NCI-H2196 (cell line): ENCODE measurements around the gene EPAS1.

Experiments
- DNase-seq: peaks from one replicate; lab custom pipeline; 2025; ENCODE audit not compliant: unreplicated experiment; lab: John Stamatoyannopoulos, UW

Gene EPAS1

DNA sequence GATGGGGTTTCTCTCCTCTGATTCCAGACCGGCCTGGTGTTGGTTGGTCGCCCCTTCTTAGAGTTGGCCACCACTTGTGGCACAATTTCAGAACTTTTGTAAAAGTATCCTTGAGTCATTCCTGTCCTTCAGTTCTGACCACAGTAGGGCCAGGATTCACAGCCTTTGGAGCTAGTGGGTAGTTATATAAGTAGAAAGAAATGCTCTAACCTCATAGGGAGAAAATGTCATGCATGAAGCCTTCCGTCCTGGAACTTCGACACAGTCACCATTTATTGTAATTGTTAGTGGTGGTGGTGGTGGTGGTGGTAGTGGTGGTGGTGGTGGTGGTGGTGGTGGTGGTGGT, 65.4 kb downstream of the EPAS1 start:
- no peak for DNase-seq

DNA sequence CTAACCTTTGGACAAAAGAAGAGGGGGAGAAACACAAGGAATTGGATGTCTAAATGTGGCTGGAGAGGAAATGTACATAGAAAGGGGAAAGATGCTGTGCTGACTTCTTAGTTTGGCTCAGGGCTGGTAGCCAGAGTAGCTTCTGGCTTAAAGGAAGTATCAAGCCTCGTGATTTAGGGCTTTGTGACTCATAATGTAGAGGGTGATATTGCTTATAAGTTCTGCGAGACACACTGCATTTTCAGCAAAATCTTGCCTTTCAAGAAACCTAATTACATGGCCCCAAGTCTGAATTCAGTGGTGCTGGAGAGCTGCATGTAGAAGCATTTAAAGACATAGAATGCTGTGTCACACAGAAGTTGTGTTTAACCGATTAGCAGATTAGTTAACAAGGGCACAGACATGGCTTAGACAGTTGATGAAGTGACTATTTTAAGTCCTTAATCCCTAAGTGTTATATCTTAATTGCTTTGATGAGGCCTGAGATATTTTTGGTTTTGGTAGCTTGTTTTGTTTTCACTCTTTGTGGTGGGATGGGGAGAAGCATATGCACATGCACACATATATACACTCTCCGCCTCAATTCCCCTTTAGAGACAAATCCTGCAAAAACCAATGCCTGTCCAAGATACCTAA, 66.4 kb downstream of the EPAS1 start:
- DNase-seq: no peak

DNA sequence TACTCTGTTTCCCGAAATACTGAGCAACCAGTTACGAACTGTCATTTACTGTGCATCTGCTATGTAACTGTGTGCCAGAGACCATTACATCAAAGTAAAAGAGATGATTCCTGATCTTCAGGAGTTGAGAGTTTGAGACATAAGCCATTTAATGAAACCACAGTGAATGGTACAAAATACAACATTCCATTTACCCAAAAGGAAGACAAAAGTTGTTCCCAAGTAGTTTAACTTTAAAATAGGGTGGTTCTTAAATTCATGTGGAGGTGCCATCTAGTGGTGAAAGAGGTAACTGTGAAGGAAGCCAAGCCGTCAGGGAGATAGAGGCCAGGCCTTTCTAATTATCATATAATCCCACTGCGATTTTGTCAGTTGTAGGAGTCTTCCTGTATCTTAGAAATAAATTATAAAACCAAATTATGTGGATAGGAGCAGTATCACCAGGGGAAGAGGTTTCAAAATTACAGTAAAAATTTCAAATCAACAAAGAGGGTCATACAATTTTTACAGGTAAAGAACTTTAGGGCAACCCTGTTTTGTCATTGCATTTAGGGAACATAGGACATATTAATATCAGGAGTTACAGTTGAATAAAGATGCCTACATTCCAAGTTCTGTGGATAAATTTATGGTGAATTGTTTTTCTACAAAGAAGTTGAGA, 67.7 kb downstream of the EPAS1 start:
- peak; percentile 67 for DNase-seq

DNA sequence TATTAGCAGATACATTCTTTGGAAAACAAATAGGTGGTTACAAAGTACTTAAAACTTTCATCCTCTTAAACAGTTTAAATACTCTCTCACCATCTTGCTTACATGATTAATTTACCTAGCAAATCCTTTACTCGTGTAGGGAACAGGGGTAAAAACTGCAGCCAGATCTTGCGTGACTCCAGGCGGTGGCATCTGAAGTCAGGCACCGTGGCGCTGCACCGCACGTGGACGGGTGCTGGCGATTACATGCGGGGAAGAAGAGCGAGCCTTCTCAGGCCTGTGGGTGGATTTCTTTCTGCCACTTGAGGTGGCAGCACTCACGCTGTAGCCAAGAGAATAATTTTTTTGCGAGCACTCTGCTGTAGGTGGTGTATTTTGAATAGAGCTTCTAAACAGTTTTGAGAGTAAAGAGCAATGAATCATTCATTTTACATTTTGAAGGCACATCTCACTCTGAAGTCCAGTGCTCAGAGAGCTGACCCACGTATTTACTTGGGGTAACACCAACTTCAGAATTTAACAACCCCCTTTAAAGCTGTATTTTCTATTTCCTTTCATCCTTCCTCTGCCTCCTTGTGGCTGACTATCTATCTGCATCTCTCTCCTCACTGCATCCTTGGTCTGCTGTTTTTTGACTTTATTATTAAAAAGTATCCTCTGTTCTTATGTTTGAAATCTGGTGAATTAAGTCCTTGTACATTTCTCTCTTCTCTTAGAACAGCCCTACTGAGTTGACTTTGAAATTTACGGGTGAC, 68.9 kb downstream of the EPAS1 start:
- no peak for DNase-seq

DNA sequence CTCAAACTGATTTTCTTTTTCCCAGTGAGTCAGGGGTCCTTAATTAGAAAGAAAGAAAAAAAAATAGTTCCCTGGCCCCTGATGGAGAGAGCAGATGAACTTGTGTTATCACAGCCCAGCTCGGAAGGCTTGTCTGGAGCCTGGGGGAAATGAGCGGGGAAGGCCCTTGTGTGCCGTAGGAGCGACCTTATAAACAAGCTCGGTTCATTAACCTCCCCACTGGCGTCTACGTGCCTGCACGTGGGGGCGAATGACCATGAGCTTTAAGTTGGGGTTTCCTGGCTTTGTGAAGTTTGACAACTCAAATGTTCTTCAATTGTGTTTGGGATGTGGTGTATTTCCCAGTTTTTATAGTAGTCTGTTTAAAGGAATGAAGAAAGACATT, 69.5 kb downstream of the EPAS1 start:
- no peak for DNase-seq

DNA sequence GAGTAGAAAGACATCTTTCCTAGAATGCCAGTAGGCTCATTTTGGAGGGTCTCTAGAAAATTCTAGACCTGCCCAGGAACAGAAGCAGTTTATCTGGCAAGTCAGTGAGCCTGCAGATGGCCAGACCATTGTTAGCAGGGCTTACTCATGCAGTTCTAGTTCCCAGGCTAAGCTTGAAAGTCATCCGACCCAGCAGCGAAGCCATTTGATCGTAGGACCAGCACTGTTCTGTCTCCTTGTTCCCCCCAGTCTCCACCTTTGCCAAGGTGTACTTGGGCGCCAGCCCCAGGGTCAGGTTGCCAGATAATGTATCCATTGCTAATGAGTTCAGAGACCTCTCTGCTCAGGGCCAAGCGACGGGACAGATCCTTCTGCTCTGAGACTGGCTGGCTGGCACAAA, 70.1 kb downstream of the EPAS1 start:
- DNase-seq: no peak

DNA sequence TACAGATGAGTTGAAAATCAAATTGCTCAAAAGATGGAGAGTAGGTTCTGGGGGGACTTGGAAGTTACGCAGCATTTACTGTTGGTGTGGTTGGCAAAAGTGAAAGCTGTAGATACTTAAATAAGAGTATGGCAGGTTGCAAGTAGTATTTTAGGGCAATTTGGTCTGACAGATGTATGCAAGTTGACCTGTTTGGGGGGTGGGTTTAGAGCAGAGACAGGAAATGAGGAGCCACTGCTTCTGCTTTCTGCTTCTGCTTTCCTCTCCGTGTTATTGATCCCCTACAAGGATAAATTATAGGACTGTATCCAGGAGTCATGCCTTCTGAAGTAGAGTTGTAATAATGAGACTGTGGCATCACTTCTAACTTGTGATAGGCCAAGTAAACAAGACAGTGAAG, 71.2 kb downstream of the EPAS1 start:
- DNase-seq: no peak

DNA sequence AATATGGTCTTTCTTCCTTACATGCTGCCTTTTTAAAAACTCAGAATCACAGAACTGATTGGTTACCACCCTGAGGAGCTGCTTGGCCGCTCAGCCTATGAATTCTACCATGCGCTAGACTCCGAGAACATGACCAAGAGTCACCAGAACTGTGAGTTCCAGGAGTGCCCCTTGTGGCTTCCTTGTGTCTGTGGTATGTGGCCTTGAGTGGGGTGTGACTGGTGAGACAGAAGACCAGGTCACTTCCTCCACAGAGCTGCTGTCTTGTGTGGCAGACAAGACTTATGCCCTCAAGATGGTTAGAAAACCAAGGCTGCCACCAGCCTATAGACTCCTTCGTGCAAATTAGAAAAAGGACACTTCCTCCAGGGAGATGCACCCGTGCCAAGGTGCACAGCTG, 72.6 kb downstream of the EPAS1 start:
- DNase-seq: no peak

DNA sequence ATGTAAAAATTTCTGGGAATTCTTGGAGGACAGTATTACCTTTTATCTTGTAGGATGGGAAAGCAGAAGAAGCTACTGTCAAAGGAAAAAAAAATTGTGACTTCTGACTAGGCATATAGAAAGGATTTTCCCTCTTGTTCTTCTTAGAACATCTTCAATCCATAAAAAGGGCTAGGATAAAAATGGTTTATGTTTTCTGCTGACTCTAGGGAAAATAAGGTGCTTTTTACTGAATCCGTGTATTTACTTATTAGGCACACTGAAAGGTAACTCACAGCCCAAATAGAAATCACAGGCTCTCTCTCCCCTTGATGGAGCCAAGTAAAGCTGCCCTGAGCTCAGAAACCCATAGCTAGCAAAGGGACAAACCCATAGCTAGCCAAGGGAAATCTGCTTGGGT, 74.6 kb downstream of the EPAS1 start:
- DNase-seq: no peak

DNA sequence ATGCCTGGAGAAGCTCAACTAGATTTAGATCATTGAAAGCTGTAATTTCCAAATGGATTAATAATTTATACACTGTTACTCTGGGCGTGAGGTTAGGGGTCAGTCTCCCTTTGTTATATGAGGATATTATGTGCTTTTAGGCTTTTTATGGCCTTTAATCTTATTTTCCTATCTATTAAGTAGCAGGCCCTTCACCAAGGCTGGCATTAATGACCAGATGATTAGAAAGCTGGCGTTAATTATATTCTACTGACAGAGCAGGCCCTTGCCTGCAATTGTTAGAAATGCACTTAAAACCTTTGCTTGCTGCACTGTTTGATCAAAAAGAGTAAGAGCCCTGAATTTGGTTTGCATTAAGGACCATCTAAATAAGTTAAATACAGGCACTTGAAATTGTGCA, 75.3 kb downstream of the EPAS1 start:
- DNase-seq: no peak

DNA sequence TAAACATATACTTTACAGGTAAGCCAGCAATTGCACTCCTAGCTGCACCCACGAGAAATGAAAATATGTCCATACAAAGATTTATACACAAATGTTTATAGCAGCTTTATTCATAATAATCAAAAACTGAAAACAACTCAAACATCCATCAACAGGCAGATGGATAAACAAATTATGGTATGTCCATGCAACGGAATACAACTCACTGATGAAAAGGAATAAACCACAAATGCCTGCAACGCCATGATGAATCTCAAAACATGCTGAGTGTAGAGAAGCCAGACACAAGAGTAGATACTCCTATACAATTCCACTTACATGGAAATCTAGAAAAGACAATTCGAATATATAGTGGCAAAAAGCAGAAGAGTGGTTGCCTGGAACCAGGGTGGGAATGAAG, 76.0 kb downstream of the EPAS1 start:
- DNase-seq: no peak

DNA sequence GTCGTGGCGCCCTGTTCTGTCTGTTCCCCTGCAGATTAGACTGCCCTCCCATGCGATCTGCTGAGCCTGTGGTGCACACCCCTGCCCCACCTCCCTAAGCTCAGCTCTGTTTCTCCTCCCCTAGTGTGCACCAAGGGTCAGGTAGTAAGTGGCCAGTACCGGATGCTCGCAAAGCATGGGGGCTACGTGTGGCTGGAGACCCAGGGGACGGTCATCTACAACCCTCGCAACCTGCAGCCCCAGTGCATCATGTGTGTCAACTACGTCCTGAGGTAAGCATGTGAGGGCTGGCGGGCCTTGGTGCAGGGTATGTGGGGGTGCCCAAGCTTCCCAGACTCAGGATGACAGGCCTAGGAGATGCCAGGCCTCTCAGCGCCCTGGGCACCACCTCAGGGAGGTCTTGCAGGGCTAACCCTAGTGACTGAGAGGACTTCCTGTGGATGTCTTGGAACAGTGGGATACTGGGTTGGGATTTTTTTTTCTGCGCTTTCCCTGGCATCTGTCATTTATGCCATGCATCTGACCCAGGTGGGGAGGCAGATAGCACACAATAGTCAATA, 78.4 kb downstream of the EPAS1 start:
- DNase-seq: no peak

DNA sequence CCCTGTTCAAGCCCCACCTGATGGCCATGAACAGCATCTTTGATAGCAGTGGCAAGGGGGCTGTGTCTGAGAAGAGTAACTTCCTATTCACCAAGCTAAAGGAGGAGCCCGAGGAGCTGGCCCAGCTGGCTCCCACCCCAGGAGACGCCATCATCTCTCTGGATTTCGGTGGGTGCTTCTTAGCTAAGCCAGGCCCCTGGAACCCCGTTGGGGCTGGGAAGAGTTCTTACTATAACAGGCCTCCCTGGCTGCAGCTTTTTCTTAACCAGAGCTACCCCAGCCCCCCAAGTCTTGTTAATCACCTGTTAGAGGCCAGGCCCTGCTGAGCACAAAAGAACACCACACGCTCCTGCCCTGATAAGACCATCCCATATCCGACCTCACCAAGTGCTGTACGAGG, 79.4 kb downstream of the EPAS1 start:
- DNase-seq: no peak

DNA sequence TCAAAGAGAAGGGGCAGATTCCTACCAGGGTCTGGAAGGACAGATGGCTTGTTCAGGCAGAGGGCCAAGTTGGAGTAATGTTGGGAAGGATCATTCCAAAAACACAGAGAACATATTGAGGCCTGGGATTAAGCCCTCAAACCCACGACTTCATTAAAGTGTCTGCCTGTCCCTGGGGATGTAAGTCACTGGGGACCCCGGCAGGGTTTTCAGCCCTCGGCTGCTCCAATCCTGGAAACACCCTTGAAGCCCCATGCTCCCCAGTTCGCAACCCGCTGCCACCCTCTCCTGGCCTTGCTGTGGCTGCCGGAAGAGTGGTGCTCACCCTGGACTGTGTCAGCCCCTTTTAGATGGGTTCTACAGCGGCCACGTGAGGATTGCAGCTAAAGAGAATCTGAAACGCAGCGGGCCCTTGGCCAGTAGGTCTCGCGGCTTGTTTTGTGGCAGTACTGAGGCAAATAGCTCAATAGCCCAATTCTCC, 79.9 kb downstream of the EPAS1 start:
- DNase-seq: no peak

DNA sequence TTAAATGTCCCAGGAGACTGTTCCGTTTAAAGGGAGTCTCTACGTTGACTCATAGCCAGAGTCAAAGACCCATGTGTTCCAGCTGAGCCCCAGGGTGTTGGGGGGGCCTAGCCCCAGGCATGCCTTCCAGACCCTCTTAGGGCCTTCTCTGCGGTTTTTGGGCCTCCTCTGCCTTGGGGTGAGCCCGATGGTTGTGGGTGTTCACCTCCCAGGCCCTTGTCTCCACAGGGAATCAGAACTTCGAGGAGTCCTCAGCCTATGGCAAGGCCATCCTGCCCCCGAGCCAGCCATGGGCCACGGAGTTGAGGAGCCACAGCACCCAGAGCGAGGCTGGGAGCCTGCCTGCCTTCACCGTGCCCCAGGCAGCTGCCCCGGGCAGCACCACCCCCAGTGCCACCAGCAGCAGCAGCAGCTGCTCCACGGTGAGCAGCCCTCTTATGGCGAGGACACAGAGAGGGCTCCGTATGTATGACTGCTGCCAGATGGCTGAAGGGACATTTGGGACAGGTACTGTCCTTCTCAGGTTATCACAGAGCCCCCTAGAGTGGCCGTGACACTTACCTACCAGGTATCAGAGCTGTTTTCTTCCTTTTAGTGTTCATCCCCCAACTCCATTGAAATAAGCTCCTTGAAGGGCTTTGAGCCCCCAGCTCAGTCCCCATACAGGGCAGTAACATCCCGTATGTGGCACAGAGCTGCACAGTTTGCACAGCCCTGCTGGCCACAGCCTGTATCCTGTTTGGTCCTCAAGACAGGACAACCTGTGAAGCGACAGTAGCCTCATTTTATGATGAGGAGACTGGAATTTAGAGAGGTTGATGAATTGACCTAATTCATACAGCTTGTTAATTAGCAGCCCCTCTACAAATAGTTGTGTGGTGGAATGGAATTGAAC, 80.7 kb downstream of the EPAS1 start:
- no peak for DNase-seq

DNA sequence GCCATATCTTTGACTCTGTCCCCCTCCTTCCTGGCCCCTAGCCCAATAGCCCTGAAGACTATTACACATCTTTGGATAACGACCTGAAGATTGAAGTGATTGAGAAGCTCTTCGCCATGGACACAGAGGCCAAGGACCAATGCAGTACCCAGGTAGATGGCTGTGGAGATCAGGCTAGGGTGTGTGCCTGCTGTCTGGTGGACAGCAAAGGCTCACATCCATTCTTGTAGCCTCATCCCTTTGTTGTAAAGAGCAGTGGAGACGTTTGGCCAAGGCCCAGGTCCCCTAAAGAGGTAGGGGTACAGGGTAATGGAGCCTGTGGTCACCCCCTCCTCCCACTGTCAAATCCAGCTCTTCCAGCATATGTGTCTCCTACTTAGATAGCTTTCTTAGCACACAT, 81.4 kb downstream of the EPAS1 start:
- DNase-seq: no peak

DNA sequence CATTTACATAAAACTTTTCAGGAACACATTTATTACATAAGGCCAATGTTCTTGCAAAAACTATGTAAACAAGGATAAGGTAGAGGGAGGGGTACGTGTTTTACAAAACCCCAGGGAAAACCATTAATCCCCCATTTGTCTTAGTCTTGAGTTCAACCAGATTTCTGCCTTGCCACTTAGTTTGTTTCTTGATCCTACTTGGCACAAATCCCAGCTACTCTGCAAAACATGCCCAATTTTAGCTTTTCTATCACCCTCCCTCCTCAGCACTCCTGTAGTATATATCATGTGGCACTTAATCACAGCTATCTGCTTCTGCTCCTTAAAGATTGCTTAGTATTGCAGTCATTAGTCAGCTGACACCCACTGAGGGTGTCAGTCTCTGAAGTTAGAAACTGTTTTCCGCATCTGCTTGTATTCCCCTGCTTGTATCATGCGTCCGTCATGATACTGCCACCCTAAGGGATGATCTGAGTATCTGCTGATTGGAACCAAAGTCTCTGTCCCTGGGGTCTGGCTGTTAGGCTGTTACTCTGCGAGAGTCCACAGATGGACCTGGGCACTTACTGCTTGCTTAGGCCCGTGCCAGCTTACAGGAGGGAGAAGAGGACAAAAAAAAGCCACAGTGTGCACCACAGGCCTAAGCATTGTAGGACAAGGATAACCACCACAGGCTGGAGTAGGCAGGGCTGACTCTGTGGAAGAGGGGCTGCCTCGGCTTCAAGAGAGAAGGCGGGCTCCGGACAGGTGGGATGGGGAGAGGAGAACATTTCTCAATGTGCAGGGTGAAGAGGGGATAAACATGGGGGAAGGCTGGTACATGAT, 82.2 kb downstream of the EPAS1 start:
- DNase-seq: no peak

DNA sequence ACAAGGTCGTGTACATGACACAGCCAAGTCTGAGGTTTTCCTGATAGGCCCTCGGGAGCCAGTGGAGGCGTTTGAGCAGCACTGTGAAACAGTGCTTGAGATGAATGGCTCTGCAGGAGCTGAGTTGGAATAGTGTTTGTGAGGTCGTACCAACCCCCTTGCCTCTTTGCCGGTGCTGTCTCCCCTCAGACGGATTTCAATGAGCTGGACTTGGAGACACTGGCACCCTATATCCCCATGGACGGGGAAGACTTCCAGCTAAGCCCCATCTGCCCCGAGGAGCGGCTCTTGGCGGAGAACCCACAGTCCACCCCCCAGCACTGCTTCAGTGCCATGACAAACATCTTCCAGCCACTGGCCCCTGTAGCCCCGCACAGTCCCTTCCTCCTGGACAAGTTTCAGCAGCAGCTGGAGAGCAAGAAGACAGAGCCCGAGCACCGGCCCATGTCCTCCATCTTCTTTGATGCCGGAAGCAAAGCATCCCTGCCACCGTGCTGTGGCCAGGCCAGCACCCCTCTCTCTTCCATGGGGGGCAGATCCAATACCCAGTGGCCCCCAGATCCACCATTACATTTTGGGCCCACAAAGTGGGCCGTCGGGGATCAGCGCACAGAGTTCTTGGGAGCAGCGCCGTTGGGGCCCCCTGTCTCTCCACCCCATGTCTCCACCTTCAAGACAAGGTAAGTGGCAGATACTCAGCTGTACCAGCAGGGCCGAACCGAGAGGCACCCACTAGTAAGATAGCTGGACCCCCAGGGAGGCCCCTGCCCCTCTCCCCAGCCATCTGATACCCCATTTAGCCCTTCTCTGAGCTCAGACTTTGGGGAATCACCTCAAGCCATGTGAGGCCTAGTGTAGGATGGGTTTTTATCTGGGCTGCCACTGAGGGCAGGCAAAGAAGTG, 83.1 kb downstream of the EPAS1 start:
- no peak for DNase-seq

DNA sequence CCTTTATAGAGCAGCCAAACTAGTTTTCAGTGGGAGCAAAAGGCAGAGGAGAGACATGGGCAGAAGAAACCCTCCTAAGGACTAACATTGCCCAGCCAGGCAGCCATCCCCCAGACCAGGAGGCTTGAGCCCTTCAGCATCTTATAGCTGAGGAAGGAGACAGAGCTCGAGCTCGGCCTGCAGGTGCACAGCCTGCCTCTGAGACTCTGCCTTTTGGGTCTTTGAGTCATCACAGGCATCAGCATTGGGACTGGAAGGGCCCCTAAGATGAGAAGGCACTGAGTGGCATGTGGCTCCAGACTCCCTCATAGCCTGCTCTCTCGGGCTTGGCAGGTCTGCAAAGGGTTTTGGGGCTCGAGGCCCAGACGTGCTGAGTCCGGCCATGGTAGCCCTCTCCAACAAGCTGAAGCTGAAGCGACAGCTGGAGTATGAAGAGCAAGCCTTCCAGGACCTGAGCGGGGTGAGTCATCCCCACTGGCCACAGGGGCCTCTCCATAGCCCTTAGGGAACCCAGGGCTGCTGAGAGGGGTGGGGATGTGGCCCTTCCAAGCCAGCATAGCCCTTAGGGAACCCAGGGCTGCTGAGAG, 84.1 kb downstream of the EPAS1 start:
- no peak for DNase-seq
